Hippocampal formation (tissue), 2 donors: ENCODE results near the gene GPR137.

Experiments
- DNase-seq, 2 donors: peaks; one replicate each; lab custom pipeline; 2025; lab: John Stamatoyannopoulos, UW

GPR137 gene

DNA sequence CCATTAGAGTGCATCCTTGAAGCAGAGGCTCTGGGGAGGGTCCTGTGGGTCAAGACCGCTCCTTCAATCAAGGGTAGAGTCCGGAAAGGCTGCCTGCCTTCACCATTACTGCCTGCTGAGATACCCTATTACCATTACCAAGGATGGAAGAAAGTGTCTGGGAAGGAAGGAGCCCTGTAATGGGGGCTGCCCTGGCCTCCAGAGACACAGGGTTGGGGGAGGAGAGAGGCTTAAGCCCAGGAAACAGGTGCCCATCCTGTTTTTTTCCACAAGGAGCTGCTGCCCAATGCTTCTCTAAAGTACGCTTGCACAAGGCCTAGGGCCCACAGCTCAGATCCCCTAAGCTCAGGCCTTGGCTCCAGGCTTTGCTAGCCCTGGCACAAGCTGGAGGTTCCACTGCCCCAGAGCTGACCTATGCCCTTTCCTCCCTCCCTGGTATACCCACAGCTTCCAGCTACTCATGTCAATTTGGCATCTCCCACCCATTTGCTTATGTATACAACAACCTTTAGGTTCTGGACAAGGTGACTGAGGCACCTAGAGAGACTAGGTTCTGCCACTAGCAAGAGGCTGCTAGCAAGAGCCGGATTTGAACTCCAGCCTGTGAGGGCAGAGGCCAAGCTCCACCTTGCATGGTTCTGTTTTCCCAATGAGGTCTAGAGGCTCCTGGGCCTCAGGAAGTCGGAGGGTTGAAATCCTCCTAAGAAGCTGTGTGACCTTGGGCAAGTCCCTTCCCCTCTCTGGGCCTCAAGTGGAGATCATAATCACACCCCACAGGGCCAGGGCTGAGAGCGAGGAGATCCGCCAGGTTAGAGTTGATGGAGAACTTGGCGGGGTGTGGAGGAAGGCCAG, 35.9 kb upstream of the GPR137 start:
- DNase-seq: no peak

DNA sequence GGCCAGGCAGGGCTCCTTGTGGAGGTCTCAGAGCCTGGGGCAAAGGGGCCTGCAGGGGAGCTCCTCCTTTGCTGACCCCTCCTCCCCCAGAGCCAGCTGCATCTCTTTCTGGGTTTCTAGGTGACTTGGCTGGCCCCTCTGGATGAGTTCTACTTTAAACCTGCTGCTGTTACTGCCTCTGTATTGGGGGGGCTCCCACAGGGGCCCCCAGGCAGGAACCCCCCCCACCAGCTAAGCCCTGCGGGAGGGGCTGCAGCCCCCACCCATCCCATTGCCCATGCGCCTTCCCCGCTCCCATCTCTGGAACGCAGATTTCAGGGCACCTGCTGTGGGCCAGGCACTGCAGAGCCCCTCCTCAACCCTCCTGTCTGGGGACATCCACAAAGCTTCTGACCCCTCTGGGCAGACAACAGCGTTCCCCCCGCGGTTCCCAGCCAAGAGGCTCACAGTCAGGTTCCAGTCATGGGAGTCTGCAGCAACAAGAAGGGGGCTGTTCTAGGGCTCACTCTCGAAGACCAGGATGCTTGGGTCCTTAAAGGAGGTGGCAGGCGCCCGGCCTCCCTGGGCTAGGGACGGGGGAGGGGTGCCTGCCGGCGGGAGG, 35.1 kb upstream of the GPR137 start:
- no peak for DNase-seq

DNA sequence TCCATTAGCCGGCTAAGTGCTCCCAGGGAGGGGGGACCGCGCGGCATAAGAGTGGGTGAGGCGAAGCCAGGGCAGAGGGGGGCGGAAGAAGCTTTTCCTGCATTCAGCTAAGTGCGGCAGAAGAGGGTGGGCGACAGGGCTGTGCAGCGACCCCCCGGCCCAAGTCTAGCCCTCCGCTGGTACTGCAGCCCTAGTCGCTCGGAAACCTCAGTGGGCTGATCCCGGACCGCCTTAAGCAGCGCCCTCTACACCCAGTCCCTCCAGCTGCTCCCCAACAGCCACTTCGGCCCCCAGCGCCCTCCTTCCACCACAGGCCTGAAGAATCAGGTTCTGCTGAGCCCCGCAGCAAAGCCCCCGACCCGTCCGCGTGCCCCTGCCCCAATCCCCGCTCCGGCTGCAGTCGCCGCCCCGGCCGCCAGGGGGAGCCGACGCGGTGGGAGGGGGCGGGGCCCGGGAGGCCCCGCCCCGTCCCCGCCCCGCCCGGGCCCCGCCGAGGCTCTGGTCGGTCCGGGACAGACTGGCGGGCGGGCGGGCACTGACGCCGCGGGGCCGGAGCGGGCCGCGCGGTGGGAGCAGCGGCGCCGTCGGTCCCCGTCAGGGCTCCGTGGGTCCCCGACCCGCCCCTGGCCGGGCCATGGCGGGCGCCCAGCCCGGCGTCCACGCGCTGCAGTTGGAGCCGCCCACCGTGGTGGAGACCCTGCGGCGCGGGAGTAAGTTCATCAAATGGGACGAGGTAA, 34.5 kb upstream of the GPR137 start, which contains the start of gene PLCB3:
TSS of gene PLCB3 (plus strand) at position 515 of the 737 bp plus-strand sequence. CDS start at position 635, 120 bp downstream.
- DNase-seq: peak in 1 of 2 donors; percentile 50

DNA sequence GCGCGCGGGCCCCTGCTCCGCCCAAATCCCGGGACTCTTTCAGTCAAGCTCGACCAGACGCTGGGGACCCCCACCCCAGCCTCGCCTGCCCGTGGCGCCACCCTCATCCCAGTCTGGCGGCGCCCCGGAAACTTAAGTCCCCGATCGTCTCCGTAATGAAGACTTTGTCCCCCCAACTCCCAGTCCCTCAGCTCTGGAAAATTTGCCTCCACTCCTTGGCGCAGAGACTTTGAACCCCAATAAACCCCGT, 34.0 kb upstream of the GPR137 start:
- DNase-seq: no peak

DNA sequence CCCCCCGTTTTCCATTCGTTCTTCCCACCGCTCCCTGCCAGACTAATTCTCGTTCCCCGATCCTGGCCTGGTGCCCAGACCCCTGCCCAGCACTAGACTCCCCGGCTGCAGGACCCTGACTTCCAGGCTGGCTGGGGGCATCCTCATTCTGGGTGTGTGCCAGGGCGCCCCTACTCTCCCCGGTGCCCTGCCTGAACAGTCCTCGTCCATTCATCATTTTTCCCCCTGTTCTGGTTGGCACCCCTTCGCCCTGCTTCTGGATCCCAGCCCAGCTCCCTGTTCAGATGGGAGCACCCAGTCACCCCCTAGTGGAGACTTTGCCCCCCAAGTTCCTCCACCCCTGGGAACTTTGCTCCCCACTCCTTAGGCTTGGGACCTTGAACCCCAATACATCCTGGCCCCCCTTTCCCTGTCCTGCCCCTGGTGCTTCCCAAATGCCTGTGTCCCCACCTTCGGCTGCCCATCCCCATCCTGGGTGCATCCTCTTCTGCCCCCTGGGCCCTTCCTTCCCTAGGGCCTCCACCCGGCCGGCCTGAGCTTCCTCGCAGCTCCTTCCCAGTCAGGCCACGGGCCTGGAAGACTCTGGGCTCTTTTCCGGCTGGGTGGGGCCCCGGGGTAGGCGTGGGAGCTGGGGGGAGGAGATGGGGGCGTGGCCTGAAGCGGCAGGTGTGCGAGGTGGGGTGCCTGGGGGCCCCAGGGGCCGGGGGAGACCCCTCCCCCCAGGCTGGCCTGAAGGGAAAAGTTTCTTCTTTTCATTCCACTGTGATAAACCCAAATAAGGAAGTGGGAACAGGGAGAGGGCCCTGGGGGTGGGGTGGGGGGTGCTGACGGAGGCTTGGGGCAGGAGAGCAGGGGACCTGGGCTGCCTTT, 33.4 kb upstream of the GPR137 start:
- no peak for DNase-seq

DNA sequence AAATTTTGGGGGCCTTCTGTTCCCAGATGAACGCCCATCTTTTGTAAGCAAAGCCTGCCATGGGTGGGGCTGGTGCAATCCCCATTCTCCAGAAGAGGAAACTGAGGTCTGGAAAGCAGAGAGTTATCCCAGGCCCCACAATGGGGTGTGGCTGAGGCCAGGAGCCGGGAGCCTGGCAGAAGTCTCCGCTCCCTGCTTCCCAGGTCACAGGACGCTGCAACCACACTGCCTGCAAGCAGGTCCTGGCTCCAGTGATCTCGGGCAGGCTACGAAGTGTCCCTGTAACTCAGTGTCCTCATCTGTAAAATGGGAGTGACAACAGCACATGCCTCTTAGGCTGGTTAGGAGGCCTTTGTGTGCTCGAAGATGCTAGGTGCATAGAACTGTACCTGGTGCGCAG, 32.6 kb upstream of the GPR137 start:
- no peak for DNase-seq

DNA sequence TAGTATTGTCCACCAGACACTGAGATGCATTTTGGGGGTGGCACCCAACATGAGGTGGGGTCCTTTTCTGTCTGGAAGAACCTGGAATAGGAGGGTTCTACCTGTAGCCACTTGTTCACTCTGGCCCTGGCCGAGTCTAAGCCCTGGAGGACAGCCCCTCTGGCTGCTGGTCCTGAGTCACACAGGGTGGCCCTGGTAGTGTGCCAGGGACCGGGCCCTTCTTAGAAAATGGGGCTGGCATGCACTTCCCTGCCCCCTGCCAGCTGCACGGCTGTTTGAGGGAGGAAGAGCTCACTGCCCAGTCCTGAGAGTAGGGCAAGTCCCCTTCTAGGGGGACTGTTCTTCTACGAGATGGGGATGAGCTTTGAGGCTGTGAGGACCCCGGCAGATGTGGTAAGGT, 32.2 kb upstream of the GPR137 start:
- peak; percentile 29 to 30 for DNase-seq

DNA sequence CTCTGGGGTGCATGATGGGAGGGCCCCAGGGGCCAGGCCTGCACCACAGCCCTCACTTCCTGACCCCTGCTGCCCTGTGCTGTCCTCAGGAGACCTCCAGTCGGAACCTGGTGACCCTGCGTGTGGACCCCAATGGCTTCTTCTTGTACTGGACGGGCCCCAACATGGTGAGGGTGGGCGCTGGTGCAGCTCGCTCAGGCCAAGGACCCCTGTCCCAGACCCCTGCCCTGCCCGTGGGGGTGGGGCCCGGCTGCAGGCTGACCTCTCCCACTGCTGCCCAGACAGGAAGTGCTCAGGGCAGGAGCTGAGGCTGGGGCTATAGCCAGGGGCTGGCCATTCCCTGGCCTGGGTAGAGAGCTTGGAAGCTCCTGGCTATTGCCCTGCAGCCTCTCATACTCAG, 31.3 kb upstream of the GPR137 start:
- no peak for DNase-seq

DNA sequence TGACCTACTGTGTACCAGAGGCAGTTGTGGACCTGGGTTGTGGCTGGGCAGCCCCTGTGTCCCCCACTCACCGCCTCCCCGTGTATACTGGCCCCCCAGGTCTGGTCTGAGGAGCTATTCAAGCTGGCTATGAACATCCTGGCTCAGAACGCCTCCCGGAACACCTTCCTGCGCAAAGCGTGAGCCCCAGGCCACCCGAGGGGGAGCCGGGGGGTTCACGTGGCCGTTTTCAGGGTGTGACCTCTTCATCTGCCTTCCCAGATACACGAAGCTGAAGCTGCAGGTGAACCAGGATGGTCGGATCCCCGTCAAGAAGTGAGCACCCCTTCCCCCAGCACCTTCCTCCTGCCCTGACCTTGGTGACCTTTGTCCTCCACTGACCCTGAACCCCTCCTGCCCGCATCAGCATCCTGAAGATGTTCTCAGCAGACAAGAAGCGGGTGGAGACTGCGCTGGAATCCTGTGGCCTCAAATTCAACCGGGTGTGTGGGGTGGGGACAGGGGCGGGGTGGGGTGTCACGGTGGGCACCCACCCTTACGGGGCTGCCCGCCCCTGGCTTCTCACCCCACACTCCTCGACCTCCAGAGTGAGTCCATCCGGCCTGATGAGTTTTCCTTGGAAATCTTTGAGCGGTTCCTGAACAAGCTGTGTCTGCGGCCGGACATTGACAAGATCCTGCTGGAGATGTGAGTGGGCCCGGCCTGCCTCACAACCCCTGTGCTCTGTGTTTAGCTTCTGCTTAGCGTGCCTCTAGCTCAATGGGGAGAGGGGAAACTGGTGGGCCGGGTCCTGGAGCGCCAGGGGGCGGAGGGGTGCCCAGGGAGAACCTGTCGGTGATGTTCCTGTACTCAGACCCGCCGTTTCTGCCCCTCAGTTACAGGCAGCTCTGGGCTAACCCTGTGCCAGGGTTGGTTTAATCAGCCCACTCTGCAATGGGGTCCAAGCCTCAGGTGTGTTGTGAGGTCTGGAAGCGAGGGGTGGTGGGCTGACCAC, 30.2 kb upstream of the GPR137 start:
- no peak for DNase-seq

DNA sequence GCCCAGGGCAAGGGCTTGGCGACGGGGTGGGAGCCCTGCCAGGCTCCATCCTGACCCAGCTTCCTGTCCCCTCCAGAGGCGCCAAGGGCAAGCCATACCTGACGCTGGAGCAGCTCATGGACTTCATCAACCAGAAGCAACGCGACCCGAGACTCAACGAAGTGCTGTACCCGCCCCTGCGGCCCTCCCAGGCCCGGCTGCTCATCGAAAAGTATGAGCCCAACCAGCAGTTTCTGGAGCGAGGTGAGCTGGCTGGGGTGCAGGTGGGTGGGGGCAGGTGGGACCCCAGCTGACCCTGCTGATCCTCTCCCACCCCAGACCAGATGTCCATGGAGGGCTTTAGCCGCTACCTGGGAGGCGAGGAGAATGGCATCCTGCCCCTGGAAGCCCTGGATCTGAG, 29.3 kb upstream of the GPR137 start:
- no peak for DNase-seq

DNA sequence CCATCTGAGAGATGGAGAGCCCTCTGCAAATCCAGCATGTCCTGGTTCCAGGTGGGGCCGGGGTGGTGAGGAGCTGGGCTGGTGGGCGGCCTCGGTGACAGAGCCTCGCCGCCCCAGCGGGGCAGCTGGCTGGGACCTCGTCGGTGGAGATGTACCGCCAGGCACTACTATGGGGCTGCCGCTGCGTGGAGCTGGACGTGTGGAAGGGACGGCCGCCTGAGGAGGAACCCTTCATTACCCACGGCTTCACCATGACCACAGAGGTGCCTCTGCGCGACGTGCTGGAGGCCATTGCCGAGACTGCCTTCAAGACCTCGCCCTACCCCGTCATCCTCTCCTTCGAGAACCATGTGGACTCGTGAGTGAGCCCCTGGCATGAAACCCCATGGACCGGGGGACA, 27.3 kb upstream of the GPR137 start:
- no peak for DNase-seq

DNA sequence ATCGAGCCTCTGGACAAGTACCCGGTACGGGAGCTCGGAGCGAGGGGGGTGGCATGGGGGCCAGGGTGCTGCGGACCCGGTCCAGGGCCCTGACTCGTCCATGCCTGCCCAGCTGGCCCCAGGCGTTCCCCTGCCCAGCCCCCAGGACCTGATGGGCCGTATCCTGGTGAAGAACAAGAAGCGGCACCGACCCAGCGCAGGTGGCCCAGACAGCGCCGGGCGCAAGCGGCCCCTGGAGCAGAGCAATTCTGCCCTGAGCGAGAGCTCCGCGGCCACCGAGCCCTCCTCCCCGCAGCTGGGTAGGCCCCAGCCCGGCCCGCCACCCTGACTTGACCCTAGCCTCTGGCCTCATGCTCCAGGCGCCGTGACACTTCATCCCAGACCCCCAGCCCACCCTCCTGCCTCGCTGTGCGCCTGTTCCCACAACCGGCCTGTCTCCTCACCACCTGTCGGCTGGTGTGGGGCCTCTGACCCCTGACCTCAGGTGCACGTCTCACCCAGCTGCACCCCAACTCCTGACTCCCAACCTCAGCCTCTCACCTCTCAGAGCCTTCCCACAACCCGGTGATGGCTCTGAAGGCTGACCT, 26.6 kb upstream of the GPR137 start:
- no peak for DNase-seq

DNA sequence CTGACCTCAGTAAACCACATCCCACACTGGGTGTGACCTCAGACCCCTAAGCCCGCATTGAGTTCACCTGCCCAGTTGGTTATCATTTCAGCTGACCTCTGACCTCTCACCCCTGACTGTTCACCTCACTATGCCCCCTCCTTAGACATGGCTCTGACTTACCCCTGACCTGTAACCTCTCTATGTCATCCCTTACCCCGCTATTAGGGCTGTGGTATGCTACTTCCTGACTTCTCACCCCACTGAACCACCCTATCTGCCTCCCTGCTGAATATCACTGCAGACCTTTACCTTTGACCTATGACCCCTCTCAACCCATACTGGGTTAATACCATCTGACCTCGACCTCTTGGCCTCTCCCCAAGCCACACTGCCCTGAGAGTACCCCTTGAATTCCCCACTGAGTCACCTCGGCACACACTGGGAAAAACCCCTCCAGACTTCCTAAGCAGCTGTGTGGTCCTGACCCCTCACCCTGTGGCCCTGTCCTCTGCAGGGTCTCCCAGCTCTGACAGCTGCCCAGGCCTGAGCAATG, 26.0 kb upstream of the GPR137 start:
- no peak for DNase-seq

DNA sequence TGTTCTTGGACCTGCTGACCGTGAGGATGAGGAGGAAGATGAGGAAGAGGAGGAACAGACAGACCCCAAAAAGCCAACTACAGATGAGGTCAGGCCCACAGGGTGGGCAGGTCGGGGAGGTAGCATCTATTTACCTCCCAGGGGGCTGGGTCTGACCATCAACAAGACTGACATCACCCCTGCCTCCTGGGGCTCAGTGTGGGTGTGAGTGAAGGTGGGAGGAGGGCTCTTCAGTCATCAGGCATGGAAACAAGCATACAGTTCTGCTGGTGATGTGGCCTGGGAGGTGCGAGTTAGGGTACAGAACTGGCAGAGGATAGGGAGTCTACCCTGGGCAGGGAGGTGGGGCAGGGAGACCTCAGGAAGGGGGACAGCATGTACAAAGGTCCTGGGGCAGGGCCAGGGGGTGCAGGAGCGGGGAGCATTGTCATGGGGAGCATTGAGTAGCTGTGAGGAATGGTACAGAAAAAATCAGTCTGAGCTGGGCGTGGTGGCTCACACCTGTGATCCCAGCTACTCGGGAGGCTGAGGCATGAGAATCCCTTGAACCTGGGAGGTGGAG, 25.4 kb upstream of the GPR137 start:
- no peak for DNase-seq

DNA sequence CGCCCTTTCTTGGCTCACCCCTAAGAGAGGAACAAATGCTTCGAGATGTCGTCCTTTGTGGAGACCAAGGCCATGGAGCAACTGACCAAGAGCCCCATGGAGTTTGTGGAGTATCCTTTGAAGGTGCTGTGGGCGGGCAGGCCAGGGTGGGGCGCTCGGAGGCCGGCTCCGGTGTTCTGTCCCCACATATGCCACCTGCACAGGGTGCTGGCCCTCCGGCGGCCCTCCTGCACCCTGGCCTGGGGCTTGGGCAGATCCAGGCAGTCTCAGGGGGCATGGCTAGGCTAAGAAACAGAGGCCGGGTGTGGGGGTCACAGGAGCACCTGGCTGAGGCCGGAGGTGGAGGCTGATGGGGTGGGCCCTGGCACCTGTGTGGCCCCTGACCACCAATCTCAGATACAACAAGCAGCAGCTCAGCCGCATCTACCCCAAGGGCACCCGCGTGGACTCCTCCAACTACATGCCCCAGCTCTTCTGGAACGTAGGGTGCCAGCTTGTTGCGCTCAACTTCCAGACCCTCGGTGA, 24.0 kb upstream of the GPR137 start:
- DNase-seq: no peak

DNA sequence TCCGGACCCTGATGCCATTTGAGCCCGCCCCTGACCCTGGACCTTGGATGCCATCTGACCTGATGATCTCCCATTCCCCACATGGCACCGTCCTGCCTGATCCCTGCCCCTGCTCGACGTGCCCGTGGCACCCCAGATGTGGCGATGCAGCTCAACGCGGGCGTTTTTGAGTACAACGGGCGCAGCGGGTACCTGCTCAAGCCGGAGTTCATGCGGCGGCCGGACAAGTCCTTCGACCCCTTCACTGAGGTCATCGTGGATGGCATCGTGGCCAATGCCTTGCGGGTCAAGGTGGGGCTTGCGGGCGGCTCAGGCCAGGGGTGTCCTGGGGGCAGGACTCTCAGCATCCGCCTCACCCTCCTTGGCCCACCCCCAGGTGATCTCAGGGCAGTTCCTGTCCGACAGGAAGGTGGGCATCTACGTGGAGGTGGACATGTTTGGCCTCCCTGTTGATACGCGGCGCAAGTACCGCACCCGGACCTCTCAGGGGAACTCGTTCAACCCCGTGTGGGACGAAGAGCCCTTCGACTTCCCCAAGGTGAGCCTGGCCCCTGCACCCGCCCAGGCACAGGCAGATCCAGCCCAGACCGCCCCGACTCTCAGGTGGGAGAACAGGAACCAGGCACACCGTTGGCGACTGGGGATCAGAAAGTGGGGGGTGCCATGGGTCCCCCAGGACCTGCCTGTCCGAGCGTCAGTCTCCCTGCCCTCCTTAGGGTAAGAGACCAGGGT, 23.2 kb upstream of the GPR137 start:
- DNase-seq: no peak

DNA sequence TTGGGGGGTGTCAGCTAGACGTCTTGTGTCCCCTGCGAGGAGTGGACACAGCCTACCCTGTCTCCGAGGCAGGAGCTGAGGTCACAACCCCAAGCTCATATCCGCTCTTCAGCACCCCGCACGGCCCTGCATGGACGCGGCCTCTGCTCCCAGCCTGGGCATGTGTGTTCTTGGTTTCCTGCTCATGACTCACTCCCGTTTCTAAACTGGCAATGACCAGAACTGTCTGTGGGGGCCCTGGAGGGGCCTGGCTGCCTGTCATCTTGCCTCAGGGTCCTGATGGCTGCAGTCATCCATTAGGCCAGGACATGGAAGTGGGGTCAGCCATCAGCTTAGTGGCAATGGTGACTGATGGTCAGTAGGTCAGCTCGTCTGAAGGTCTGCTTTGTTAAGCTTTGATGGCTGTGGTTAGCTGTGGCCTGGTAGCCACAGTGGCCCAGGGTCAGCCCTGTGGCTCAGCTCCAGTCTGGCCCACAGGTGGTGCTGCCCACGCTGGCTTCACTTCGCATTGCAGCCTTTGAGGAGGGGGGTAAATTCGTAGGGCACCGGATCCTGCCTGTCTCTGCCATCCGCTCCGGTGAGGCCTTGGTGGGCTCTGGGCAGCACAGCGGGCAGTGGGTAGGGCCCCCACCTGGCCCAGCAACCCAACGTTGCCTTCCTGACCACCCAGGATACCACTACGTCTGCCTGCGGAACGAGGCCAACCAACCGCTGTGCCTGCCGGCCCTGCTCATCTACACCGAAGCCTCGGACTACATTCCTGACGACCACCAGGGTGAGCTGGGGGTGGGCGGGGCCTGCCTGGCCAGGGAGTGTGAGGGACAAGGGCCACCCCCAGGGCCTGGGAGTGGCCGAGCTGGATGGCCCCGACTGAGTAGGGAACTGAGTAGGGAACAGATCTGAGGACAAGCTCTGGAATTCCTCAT, 22.4 kb upstream of the GPR137 start:
- DNase-seq: no peak

DNA sequence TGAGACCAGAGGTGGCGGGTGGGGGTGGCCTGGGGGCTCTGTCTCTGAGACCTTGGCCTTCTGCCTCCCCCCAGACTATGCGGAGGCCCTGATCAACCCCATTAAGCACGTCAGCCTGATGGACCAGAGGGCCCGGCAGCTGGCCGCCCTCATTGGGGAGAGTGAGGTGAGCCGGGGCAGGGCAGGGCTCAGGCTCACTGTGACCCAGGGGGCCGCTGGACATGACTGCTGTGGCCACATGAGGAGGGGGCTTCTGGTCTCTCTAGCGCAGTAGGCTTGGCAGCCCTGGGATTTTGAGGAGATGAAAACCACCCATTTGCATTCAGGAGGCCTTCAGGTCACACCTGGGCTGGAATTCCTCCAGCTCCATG, 21.7 kb upstream of the GPR137 start:
- DNase-seq: no peak
